K562 (cell line): ENCODE data around the gene S100A9. TPM values are rescaled to one million over a fixed set of nuclear protein-coding genes. Genes with fewer than 3 reads are reported as not detected.

Source experiments
- BDP1 ChIP-seq: IDR thresholded peaks from 3 replicates; pipeline ENCODE4 v1.6.1; 2011; ENCODE audit not compliant: insufficient read length, insufficient read depth
- CAMTA2 ChIP-seq: fragments of 250-450 bp; sonication (Bioruptor Pico); conservative IDR thresholded peaks from 2 replicates; pipeline ENCODE4 v1.5.1; 2022
- CBX1 ChIP-seq: sonication (generic); IDR thresholded peaks from 2 replicates; pipeline ENCODE4 v1.6.1; 2016; ENCODE audit warnings: antibody characterized with exemption, low read depth, mild to moderate bottlenecking
- CSDE1 ChIP-seq, 2 experiments: fragments of 450-650 bp; IDR thresholded peaks; 2 replicates each; pipeline ENCODE4 v1.6.1; 2016; ENCODE audit warnings: mild to moderate bottlenecking in 1 of 2
- EGR1 ChIP-seq: fragments of 450-650 bp; conservative IDR thresholded peaks from 2 replicates; pipeline ENCODE4 v1.6.1; 2017; ENCODE audit warnings: mild to moderate bottlenecking
- ESRRA ChIP-seq: fragments of 450-650 bp; IDR thresholded peaks from 2 replicates; pipeline ENCODE4 v1.6.1; 2014; ENCODE audit warnings: low read depth, mild to moderate bottlenecking, moderate library complexity, borderline replicate concordance
- FOXA3 ChIP-seq, 2 experiments: fragments of 450-650 bp in 1 of 2; sonication (generic) in 1 of 2; formaldehyde crosslinking; IDR thresholded peaks in 1 of 2; conservative IDR thresholded peaks in 1 of 2; 2 replicates each; pipeline versions ENCODE4 v1.4.0 to v1.8.0; 2020 to 2022; ENCODE audit warnings: mild to moderate bottlenecking in 2 of 2, missing genetic modification reagents in 1 of 2
- GTF2F1 ChIP-seq: IDR thresholded peaks from 2 replicates; pipeline ENCODE4 v1.6.1; 2011; ENCODE audit warnings: low read depth, low read length, improper control_type of control experiment
- HNRNPUL1 ChIP-seq: fragments of 200-400 bp; formaldehyde crosslinking; IDR thresholded peaks from 2 replicates; pipeline ENCODE4 v1.6.1; 2017; ENCODE audit warnings: low read length
- JUN ChIP-seq, 2 experiments: sonication (generic) in 1 of 2; formaldehyde crosslinking in 1 of 2; IDR thresholded peaks; 2 replicates each; pipeline versions ENCODE4 v1.6.1 to v1.8.0; 2012 to 2022; ENCODE audit warnings: borderline replicate concordance in 2 of 2, mild to moderate bottlenecking in 2 of 2, improper control_type of control experiment in 1 of 2, low read depth in 1 of 2, low read length in 1 of 2, missing genetic modification reagents in 1 of 2
- JUNB ChIP-seq: fragments of 450-650 bp; formaldehyde crosslinking; conservative IDR thresholded peaks from 2 replicates; pipeline ENCODE4 v1.4.0; 2020; ENCODE audit warnings: mild to moderate bottlenecking
- KLF10 ChIP-seq: fragments of 250-450 bp; sonication (Bioruptor Pico); IDR thresholded peaks from 2 replicates; pipeline ENCODE4 v1.6.1; 2021; ENCODE audit warnings: matching md5 sums
- NCOA6 ChIP-seq: fragments of 450-650 bp; IDR thresholded peaks from 2 replicates; pipeline ENCODE4 v1.6.1; 2017; ENCODE audit warnings: mild to moderate bottlenecking
- NFRKB ChIP-seq: fragments of 450-650 bp; IDR thresholded peaks from 2 replicates; pipeline ENCODE4 v1.6.1; 2016; ENCODE audit warnings: low read depth
- NR2C2 ChIP-seq, 2 experiments: fragments of 200-800 bp in 1 of 2; sonication (Bioruptor generic) in 1 of 2; sonication (generic) in 1 of 2; formaldehyde crosslinking in 1 of 2; IDR thresholded peaks; 2 replicates each; pipeline versions ENCODE4 v1.6.1 to v1.8.0; 2016 to 2022; ENCODE audit warnings: mild to moderate bottlenecking in 1 of 2, missing compliant biosample characterization in 1 of 2, missing genetic modification characterization in 1 of 2, missing genetic modification reagents in 1 of 2
- NR3C1 ChIP-seq: sonication (generic); formaldehyde crosslinking; IDR thresholded peaks from 2 replicates; pipeline ENCODE4 v1.8.1; 2022; ENCODE audit warnings: missing genetic modification reagents
- POLR2A ChIP-seq: fragments of 450-650 bp; conservative IDR thresholded peaks from 2 replicates; pipeline ENCODE4 v1.6.1; 2016
- PRMT5 ChIP-seq: sonication (generic); formaldehyde crosslinking; IDR thresholded peaks from 2 replicates; pipeline ENCODE4 v1.5.0; 2020; ENCODE audit warnings: missing genetic modification reagents
- RAD51 ChIP-seq: fragments of 450-650 bp; IDR thresholded peaks from 2 replicates; pipeline ENCODE4 v1.7.1; 2016; ENCODE audit warnings: low read depth, mild to moderate bottlenecking, borderline replicate concordance
- RFX5 ChIP-seq: IDR thresholded peaks from 2 replicates; pipeline ENCODE4 v1.6.1; 2011; ENCODE audit warnings: low read depth, mild to moderate bottlenecking, improper control_type of control experiment, low read length
- SMARCB1 ChIP-seq: IDR thresholded peaks from 2 replicates; pipeline ENCODE4 v1.6.1; 2011; ENCODE audit warnings: improper control_type of control experiment, low read depth; ENCODE audit not compliant: insufficient read length
- TFE3 ChIP-seq: fragments of 450-650 bp; formaldehyde crosslinking; IDR thresholded peaks from 2 replicates; pipeline ENCODE4 v1.4.0; 2020; ENCODE audit warnings: mild to moderate bottlenecking, mixed read lengths
- TSC22D4 ChIP-seq: fragments of 450-650 bp; IDR thresholded peaks from 2 replicates; pipeline ENCODE4 v1.6.1; 2016; ENCODE audit warnings: missing genetic modification characterization, missing biosample characterization, control low read depth
- U2AF2 ChIP-seq: fragments of 200-400 bp; formaldehyde crosslinking; optimal IDR thresholded peaks from 2 replicates; pipeline ENCODE3; 2017; ENCODE audit warnings: low read depth, mild to moderate bottlenecking, low read length
- ZFP91 ChIP-seq: sonication (generic); formaldehyde crosslinking; IDR thresholded peaks from 2 replicates; pipeline ENCODE4 v1.8.0; 2022; ENCODE audit warnings: mild to moderate bottlenecking, missing genetic modification reagents
- ZNF121 ChIP-seq: sonication (generic); formaldehyde crosslinking; conservative IDR thresholded peaks from 2 replicates; pipeline ENCODE4 v1.8.0; 2022; ENCODE audit warnings: missing genetic modification reagents
- ZNF197 ChIP-seq: fragments of 200-800 bp; sonication (Bioruptor generic); IDR thresholded peaks from 2 replicates; pipeline ENCODE4 v1.6.1; 2016; ENCODE audit warnings: low read depth, missing genetic modification characterization, missing compliant biosample characterization
- polyA plus RNA-seq, 8 experiments: library from polyadenylated mRNA; depleted of rRNA in 4 of 8; stranded (reverse) in 5 of 8; unstranded in 3 of 8; fragments of >200 nt; fragmentation: Nextera tagmentation in 2 of 8; fragmentation: Illumina TruSeq in 1 of 8; extraction: Ambion mirVana in 2 of 8; extraction: Trizol in 1 of 8; gene quantifications; 2 replicates each; pipeline versions ENCODE4 v1.2.1 to v1.2.3, GENCODE V29; 2011 to 2014; ENCODE audit warnings: inconsistent platforms in 1 of 8, missing spikeins in 1 of 8
- total RNA-seq, 7 experiments: library from RNA; depleted of rRNA in 6 of 7; stranded (reverse); fragments of >200 nt in 6 of 7; fragmentation: Illumina TruSeq in 2 of 7; extraction: Trizol in 2 of 7; gene quantifications; 2 replicates each; pipeline versions ENCODE4 v1.2.1 to v1.2.3, GENCODE V29; 2011 to 2021; ENCODE audit warnings: low replicate concordance in 1 of 7

S100A9 gene
- total and polyA plus RNA-seq, 9 of the 15 experiments (the other 6 are each of a cell fraction or from before 2014, with no cell fraction given) = 0.80 TPM; not detected in 8

DNA sequence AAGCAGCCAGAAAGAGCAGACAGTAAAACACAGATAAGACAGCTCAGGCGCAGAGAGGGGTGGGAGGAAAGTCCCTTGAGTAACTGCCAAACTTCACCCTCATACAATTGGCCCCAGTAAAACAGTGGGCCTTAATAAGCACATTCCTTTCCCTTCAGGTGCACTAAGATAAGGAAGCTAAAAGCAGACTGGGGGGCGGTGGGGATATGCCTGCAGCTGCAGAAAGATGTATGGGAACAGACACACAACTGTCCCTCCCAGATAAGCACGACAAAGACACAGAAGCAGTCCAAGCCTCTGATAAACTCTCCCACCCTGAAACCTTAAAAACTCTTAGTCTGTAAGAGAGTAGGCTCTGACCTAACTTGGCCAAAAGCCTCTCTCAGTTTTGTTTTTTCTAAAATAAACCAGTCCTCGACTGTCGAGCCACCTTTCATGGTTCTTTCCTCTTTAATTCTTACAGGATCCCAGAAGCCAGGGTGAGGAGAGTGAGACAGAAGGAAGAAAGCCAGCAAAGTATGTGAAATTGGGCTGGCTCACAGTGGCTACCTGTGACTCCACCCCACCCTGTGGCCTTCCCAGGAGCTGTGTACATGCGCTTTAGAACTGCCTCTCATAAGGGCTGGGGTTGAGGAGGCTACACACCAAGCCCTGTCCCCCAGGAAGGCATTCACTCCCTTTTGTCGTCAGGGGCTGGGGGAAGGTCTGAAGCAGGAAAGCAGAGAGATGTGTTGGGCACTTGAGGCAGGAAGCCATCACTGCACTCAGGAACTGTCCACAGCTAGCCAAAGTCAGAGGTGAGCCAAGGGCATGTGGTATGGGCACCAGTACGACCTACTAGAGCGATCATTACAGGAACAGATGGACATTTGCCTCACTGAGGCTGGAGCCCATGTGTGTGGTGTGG, 13.6 kb upstream of the S100A9 start (continued):
- TF ChIP-seq BDP1 = no peak
- TF ChIP-seq ZNF197 = peak; percentile 99
- peak in 1 of 2 experiments; percentile 32; a peak in 1 of 4 replicates for TF ChIP-seq FOXA3 (CRISPR knock-in tag; conservative IDR thresholded peaks at IDR 0.05 in 1 of 2, IDR thresholded peaks at IDR 0.05 in 1 of 2)
- TF ChIP-seq TFE3 (CRISPR knock-in tag) = no peak
- TF ChIP-seq GTF2F1 = no peak
- no peak for TF ChIP-seq CSDE1 (IDR thresholded peaks at IDR 0.05)
- no peak for TF ChIP-seq JUNB (CRISPR knock-in tag)
- TF ChIP-seq ZNF121 (CRISPR knock-in tag) = no peak
- TF ChIP-seq EGR1 = peak; percentile 94
- no peak for TF ChIP-seq SMARCB1
- no peak for TF ChIP-seq POLR2A
- TF ChIP-seq CAMTA2 (CRISPR knock-in tag) = no peak
- no peak for TF ChIP-seq U2AF2
- no peak for TF ChIP-seq NR3C1 (CRISPR knock-in tag)
- no peak for TF ChIP-seq KLF10 (CRISPR knock-in tag)
- peak; percentile 54; the same call in 1 of the 2 replicates for TF ChIP-seq JUN (IDR thresholded peaks at IDR 0.05; ENCODE audit: borderline replicate concordance, low read depth, low read length)
- TF ChIP-seq JUN (CRISPR knock-in tag; IDR thresholded peaks at IDR 0.05; ENCODE audit: borderline replicate concordance) = no peak
- TF ChIP-seq NFRKB = no peak
- no peak for TF ChIP-seq HNRNPUL1
- 0 out of 2 replicates have a peak, but pooled peaks have one; percentile 45 for TF ChIP-seq NCOA6
- no peak for TF ChIP-seq CBX1
- no peak for TF ChIP-seq TSC22D4 (tag)
- TF ChIP-seq PRMT5 (CRISPR knock-in tag) = no peak
- peak; percentile 58; the same call in 1 of the 2 replicates for TF ChIP-seq RAD51
- TF ChIP-seq RFX5 = no peak
- TF ChIP-seq ESRRA = peak; percentile 53; the same call in 1 of the 2 replicates
- TF ChIP-seq ZFP91 (CRISPR knock-in tag) = no peak
- no peak for TF ChIP-seq NR2C2 (CRISPR knock-in tag; IDR thresholded peaks at IDR 0.05)
- no peak for TF ChIP-seq NR2C2 (tag; IDR thresholded peaks at IDR 0.05)
